HEK293 (cell line): ENCODE results near the gene NUCB2.

Experiments used
- CTCF ChIA-PET: fragments of 350-600 bp; formaldehyde crosslinking; extraction: SDS; loops from one replicate; lab custom pipeline; 2021; ENCODE audit warnings: antibody characterized with exemption; lab: Yijun Ruan, JAX
- POLR2A ChIA-PET: fragments of 300-600 bp; formaldehyde crosslinking; extraction: SDS; loops from one replicate; lab custom pipeline; 2020; ENCODE audit warnings: antibody characterized with exemption, inconsistent platforms; lab: Yijun Ruan, JAX
- H3K27ac ChIP-seq: fragments of 200-500 bp; sonication (Bioruptor generic); 2 replicates; pipeline ENCODE4 v1.5.1; 2014; ENCODE audit warnings: low read depth, low read length, control low read depth, inconsistent platforms; ENCODE audit errors: extremely low read depth
- H3K36me3 ChIP-seq, 2 experiments: fragments of 200-500 bp in 1 of 2; sonication (Bioruptor generic) in 1 of 2; 1 replicate in 1 of 2; 2 replicates in 1 of 2; pipeline ENCODE4 v1.5.1; 2014 to 2017; ENCODE audit warnings: inconsistent platforms in 2 of 2, low read length in 2 of 2; ENCODE audit not compliant: control insufficient read depth in 2 of 2, insufficient read depth in 1 of 2
- H3K4me1 ChIP-seq: fragments of 200-500 bp; sonication (Bioruptor generic); 2 replicates; pipeline ENCODE4 v1.5.1; 2014; ENCODE audit warnings: mild to moderate bottlenecking, low read length, inconsistent platforms; ENCODE audit not compliant: control insufficient read depth, insufficient read depth
- H3K4me3 ChIP-seq: 2 replicates; pipeline ENCODE4 v1.5.1; 2011; ENCODE audit warnings: low read depth, mild to moderate bottlenecking, control low read depth, low read length, moderate library complexity
- H3K9me3 ChIP-seq: fragments of 200-500 bp; sonication (Bioruptor generic); 2 replicates; pipeline ENCODE4 v1.5.1; 2014; ENCODE audit warnings: low read depth, low read length, inconsistent platforms; ENCODE audit not compliant: control insufficient read depth, insufficient read depth
- GLIS1 ChIP-seq: fragments of 450-650 bp; formaldehyde crosslinking; IDR thresholded peaks from 2 replicates; pipeline ENCODE4 v1.5.1; 2016; ENCODE audit warnings: missing biosample characterization, missing genetic modification characterization
- GLIS2 ChIP-seq: fragments of 450-650 bp; formaldehyde crosslinking; IDR thresholded peaks from 2 replicates; pipeline ENCODE4 v1.5.1; 2016; ENCODE audit warnings: missing biosample characterization, missing genetic modification characterization
- TRIM28 ChIP-seq: IDR thresholded peaks from 2 replicates; pipeline ENCODE4 v1.6.1; 2011; ENCODE audit warnings: low read length, control low read depth, borderline replicate concordance
- ZBTB6 ChIP-seq: fragments of 450-650 bp; formaldehyde crosslinking; IDR thresholded peaks from 2 replicates; pipeline ENCODE4 v1.5.1; 2017; ENCODE audit warnings: missing biosample characterization, missing genetic modification characterization
- ZFP69B ChIP-seq: fragments of 450-650 bp; formaldehyde crosslinking; IDR thresholded peaks from 2 replicates; pipeline ENCODE4 v1.5.1; 2016; ENCODE audit warnings: missing biosample characterization, missing genetic modification characterization
- ZNF133 ChIP-seq: fragments of 450-650 bp; formaldehyde crosslinking; IDR thresholded peaks from 2 replicates; pipeline ENCODE4 v1.5.1; 2016; ENCODE audit warnings: missing biosample characterization, missing genetic modification characterization
- ZNF211 ChIP-seq: fragments of 450-650 bp; formaldehyde crosslinking; IDR thresholded peaks from 2 replicates; pipeline ENCODE4 v1.5.1; 2016; ENCODE audit warnings: low read depth, missing biosample characterization, missing genetic modification characterization
- ZNF48 ChIP-seq: fragments of 450-650 bp; formaldehyde crosslinking; IDR thresholded peaks from 2 replicates; pipeline ENCODE4 v1.5.1; 2016; ENCODE audit warnings: missing biosample characterization, missing genetic modification characterization
- ZNF510 ChIP-seq: fragments of 450-650 bp; formaldehyde crosslinking; IDR thresholded peaks from 2 replicates; pipeline ENCODE4 v1.5.1; 2018; ENCODE audit warnings: mild to moderate bottlenecking, missing genetic modification characterization, missing biosample characterization; ENCODE audit not compliant: insufficient replicate concordance
- ZNF549 ChIP-seq: fragments of 450-650 bp; IDR thresholded peaks from 2 replicates; pipeline ENCODE4 v1.5.1; 2018; ENCODE audit warnings: missing biosample characterization, missing genetic modification characterization, mild to moderate bottlenecking, inconsistent platforms, moderate library complexity
- ZNF626 ChIP-seq: fragments of 450-650 bp; sonication (Bioruptor Pico); formaldehyde crosslinking; IDR thresholded peaks from 2 replicates; pipeline ENCODE4 v1.5.1; 2018; ENCODE audit warnings: missing biosample characterization, missing genetic modification characterization, inconsistent platforms
- ZSCAN16 ChIP-seq: fragments of 450-650 bp; formaldehyde crosslinking; IDR thresholded peaks from 2 replicates; pipeline ENCODE4 v1.5.1; 2016; ENCODE audit warnings: missing biosample characterization, missing genetic modification characterization
- TF ChIP-seq, protein P1 (sequence below): fragments of 450-650 bp; formaldehyde crosslinking; IDR thresholded peaks from 2 replicates; pipeline ENCODE4; 2016; ENCODE audit warnings: missing biosample characterization, missing genetic modification characterization
- TF ChIP-seq, protein P2 (sequence below): fragments of 450-650 bp; formaldehyde crosslinking; IDR thresholded peaks from 2 replicates; pipeline ENCODE4 v1.5.1; 2016; ENCODE audit warnings: missing biosample characterization, missing genetic modification characterization
- TF ChIP-seq, protein P3 (sequence below): fragments of 450-650 bp; formaldehyde crosslinking; IDR thresholded peaks from 2 replicates; pipeline ENCODE4 v1.5.1; 2017; ENCODE audit warnings: missing biosample characterization, missing genetic modification characterization

NUCB2 gene

DNA sequence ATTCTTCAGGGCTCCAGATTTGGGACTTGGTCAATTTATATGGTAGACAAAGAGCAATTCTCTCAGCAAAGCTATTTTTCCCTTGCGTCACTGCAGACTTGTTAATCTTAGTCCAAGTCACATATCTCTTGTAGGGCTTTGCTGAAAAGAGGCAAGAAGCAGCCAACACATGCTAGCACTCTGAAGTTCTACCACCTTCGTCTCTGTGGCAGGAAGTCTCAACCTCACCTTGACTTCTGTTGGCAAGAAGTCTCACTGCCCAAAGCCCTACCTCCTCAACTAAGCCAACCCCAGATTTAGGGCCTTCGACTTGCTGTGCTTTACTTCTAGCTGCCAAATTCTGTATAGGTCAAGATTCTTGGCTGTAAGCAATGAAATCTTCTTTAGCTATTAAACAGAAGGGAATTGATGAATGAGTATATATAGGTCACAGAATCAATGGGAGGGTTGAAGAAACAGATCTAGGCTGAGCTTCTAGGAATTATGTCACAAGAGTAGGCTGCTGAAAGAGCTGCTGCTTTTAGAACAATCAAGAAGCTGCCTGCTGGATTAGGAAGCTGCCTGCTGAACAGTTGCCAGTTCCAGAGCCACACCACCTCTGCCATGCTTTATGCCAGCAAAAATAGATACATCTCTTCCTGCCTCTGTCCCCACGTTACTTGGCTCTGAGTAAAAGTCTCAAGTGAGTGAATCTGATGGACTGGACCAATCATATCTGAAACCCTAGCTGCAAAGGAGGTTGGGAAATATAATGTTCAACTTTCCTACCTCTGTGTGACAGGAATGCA lies 57.5 kb downstream of the NUCB2 start:
- ChIA-PET CTCF (interaction anchor here (0.6 to 0.7 kb wide), 3 partner anchors 11 to 1349 kb away, joined by 3 to 4 read pairs (median 3); no protein-coding TSS in a partner anchor), POLR2A (no interaction called here)

GRCh38 chr11:17343257-17343656 lies 66.7 kb downstream of the NUCB2 start:
- H3K36me3 ChIP-seq = no peaks in the 10 kb centered on the region
- ChIA-PET POLR2A (no interaction called here), CTCF (no interaction called here)
- H3K27ac ChIP-seq = no peak overlapping the region
- H3K9me3 ChIP-seq = no peaks in the 10 kb centered on the region
- TF ChIP-seq ZNF626 (tag by site-specific recombination) = no peak
- no peak overlapping the region for H3K4me3 ChIP-seq
- no peaks in the 10 kb centered on the region for H3K4me1 ChIP-seq

More for the DNA sequence above, 57.5 kb downstream of the NUCB2 start:
- H3K4me3 ChIP-seq = no peak overlapping the region
- no peaks in the 10 kb centered on the region for H3K4me1 ChIP-seq
- H3K27ac ChIP-seq = no peak overlapping the region
- no peaks in the 10 kb centered on the region for H3K9me3 ChIP-seq
- peaks cover 3 to 36% of the 10 kb centered on the region in 2 experiments for H3K36me3 ChIP-seq
- no peak for TF ChIP-seq TRIM28
- TF ChIP-seq, protein P1, sequence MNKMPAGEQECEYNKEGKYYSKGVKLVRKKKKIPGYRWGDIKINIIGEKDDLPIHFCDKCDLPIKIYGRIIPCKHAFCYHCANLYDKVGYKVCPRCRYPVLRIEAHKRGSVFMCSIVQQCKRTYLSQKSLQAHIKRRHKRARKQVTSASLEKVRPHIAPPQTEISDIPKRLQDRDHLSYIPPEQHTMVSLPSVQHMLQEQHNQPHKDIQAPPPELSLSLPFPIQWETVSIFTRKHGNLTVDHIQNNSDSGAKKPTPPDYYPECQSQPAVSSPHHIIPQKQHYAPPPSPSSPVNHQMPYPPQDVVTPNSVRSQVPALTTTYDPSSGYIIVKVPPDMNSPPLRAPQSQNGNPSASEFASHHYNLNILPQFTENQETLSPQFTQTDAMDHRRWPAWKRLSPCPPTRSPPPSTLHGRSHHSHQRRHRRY (tag by site-specific recombination) = no peak
- TF ChIP-seq ZFP69B (tag by site-specific recombination) = no peak
- TF ChIP-seq ZNF510 = no peak
- TF ChIP-seq, protein P2, sequence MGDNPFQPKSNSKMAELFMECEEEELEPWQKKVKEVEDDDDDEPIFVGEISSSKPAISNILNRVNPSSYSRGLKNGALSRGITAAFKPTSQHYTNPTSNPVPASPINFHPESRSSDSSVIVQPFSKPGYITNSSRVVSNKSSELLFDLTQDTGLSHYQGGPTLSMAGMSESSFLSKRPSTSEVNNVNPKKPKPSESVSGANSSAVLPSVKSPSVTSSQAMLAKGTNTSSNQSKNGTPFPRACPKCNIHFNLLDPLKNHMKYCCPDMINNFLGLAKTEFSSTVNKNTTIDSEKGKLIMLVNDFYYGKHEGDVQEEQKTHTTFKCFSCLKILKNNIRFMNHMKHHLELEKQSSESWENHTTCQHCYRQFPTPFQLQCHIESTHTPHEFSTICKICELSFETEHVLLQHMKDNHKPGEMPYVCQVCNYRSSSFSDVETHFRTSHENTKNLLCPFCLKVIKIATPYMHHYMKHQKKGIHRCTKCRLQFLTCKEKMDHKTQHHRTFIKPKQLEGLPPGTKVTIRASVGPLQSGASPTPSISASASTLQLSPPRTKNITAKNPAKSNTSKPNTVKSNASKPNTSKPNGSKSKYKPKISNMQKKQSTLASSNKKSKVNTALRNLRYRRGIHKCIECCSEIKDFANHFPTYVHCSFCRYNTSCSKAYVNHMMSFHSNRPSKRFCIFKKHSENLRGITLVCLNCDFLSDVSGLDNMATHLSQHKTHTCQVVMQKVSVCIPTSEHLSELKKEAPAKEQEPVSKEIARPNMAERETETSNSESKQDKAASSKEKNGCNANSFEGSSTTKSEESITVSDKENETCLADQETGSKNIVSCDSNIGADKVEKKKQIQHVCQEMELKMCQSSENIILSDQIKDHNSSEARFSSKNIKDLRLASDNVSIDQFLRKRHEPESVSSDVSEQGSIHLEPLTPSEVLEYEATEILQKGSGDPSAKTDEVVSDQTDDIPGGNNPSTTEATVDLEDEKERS (tag by site-specific recombination) = no peak
- no peak for TF ChIP-seq ZNF48 (tag by site-specific recombination)
- no peak for TF ChIP-seq ZSCAN16
- TF ChIP-seq ZBTB6 (tag by site-specific recombination) = no peak
- TF ChIP-seq GLIS2 (tag by site-specific recombination) = no peak
- no peak for TF ChIP-seq ZNF549 (tag by site-specific recombination)

DNA sequence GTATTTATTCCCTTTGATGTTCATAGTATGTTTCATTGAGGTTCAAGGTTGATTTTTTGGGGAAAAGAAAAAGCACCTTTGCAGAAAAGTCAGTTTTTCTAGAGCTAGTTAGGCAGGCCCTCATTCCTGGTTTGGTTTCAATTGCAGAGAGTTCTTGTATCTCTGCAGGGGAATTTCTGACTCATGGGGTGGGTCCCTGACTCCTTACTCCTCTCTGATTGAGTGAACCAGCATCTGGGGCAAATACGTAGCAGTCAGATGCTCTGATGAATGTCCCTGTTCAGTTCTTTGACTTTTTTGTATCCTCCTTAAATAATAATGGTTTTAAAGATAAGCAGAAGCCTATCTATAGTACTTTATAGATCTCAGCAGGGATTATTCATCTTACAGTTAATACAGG lies 67.4 kb downstream of the NUCB2 start:
- Histone ChIP-seq H3K9me3 (no peaks in the 10 kb centered on the region), H3K4me3 (no peak overlapping the region), H3K36me3 (no peaks in the 10 kb centered on the region), H3K4me1 (no peaks in the 10 kb centered on the region), H3K27ac (no peak overlapping the region)
- TF ChIP-seq ZNF211 (tag by site-specific recombination) (no peak), GLIS1 (tag by site-specific recombination) (peak; percentile 17; the same call in 1 of the 2 replicates), ZNF133 (tag by site-specific recombination) (no peak)
- TF ChIP-seq, protein P3, sequence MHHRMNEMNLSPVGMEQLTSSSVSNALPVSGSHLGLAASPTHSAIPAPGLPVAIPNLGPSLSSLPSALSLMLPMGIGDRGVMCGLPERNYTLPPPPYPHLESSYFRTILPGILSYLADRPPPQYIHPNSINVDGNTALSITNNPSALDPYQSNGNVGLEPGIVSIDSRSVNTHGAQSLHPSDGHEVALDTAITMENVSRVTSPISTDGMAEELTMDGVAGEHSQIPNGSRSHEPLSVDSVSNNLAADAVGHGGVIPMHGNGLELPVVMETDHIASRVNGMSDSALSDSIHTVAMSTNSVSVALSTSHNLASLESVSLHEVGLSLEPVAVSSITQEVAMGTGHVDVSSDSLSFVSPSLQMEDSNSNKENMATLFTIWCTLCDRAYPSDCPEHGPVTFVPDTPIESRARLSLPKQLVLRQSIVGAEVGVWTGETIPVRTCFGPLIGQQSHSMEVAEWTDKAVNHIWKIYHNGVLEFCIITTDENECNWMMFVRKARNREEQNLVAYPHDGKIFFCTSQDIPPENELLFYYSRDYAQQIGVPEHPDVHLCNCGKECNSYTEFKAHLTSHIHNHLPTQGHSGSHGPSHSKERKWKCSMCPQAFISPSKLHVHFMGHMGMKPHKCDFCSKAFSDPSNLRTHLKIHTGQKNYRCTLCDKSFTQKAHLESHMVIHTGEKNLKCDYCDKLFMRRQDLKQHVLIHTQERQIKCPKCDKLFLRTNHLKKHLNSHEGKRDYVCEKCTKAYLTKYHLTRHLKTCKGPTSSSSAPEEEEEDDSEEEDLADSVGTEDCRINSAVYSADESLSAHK (tag by site-specific recombination) = no peak
- ChIA-PET POLR2A (no interaction called here), CTCF (interaction anchor here (2.2 kb wide), 1 partner anchor 10 kb away, joined by 12 read pairs; no protein-coding TSS in a partner anchor)
